Astrocyte (in vitro differentiated cells and primary cell): ENCODE measurements around the gene GPRASP3. TPM values are rescaled to one million over a fixed set of nuclear protein-coding genes. Genes with fewer than 3 reads are reported as not detected.

Source experiments
- DNase-seq: peaks from one replicate; pipeline ENCODE4 v3.0.0-alpha.2; 2010; ENCODE audit warnings: low read depth
- FAIRE-seq: peaks from 2 replicates; lab custom pipeline; 2011; peaks lifted over from hg19 to GRCh38; lab: Jason Lieb, UNC
- H2AFZ ChIP-seq: 2 replicates; pipeline ENCODE4 v1.6.0; 2012; ENCODE audit warnings: low read depth, low read length, inconsistent platforms
- H3K27ac ChIP-seq: 2 replicates; pipeline ENCODE4 v1.5.1; 2011; ENCODE audit warnings: low read depth, low read length, inconsistent platforms
- H3K27me3 ChIP-seq: 2 replicates; pipeline ENCODE4 v1.6.0; 2011; ENCODE audit warnings: low read length, inconsistent platforms; ENCODE audit not compliant: insufficient read depth
- H3K36me3 ChIP-seq: 2 replicates; pipeline ENCODE4 v1.5.1; 2011; ENCODE audit warnings: low read length, inconsistent platforms; ENCODE audit not compliant: insufficient read depth
- H3K4me1 ChIP-seq: 2 replicates; pipeline ENCODE4 v1.5.1; 2011; ENCODE audit warnings: low read length, inconsistent platforms; ENCODE audit not compliant: insufficient read depth
- H3K4me2 ChIP-seq: 2 replicates; pipeline ENCODE4 v1.6.0; 2012; ENCODE audit warnings: low read length, inconsistent platforms
- H3K4me3 ChIP-seq: 2 replicates; pipeline ENCODE4 v1.5.1; 2011; ENCODE audit warnings: low read depth, mild to moderate bottlenecking, low read length, inconsistent platforms; ENCODE audit not compliant: insufficient read depth
- H3K79me2 ChIP-seq: 2 replicates; pipeline ENCODE4 v1.6.0; 2012; ENCODE audit warnings: mild to moderate bottlenecking, low read length, inconsistent platforms; ENCODE audit not compliant: insufficient read depth
- H3K9ac ChIP-seq: 2 replicates; pipeline ENCODE4 v1.6.0; 2012; ENCODE audit warnings: mild to moderate bottlenecking, low read length, inconsistent platforms
- H3K9me3 ChIP-seq: 2 replicates; pipeline ENCODE4 v1.5.1; 2012; ENCODE audit warnings: low read depth, mild to moderate bottlenecking, low read length, inconsistent platforms; ENCODE audit not compliant: insufficient read depth
- H4K20me1 ChIP-seq: 2 replicates; pipeline ENCODE4 v1.6.0; 2012; ENCODE audit warnings: low read length, inconsistent platforms; ENCODE audit not compliant: insufficient read depth
- H3K27ac Mint-ChIP-seq: one replicate; pipeline ENCODE4 v1.8.0; 2021; ENCODE audit warnings: mild to moderate bottlenecking, mixed read lengths; ENCODE audit not compliant: unreplicated experiment
- H3K27me3 Mint-ChIP-seq: one replicate; pipeline ENCODE4 v1.8.0; 2021; ENCODE audit warnings: low read depth, mixed read lengths; ENCODE audit not compliant: unreplicated experiment
- H3K36me3 Mint-ChIP-seq: one replicate; pipeline ENCODE4 v1.8.0; 2021; ENCODE audit warnings: low read depth, mixed read lengths; ENCODE audit not compliant: unreplicated experiment
- H3K4me1 Mint-ChIP-seq: one replicate; pipeline ENCODE4 v1.8.0; 2021; ENCODE audit warnings: low read depth, mixed read lengths; ENCODE audit not compliant: unreplicated experiment
- H3K4me3 Mint-ChIP-seq: one replicate; pipeline ENCODE4 v1.8.0; 2021; ENCODE audit warnings: mild to moderate bottlenecking, moderate library complexity, mixed read lengths; ENCODE audit not compliant: unreplicated experiment
- H3K9me3 Mint-ChIP-seq: one replicate; pipeline ENCODE4 v1.8.0; 2021; ENCODE audit warnings: mild to moderate bottlenecking, mixed read lengths; ENCODE audit not compliant: unreplicated experiment
- CTCF ChIP-seq: IDR thresholded peaks from 2 replicates; pipeline ENCODE4 v1.5.1; 2011; ENCODE audit warnings: low read depth, mild to moderate bottlenecking, inconsistent platforms, low read length, moderate library complexity; ENCODE audit not compliant: insufficient read depth
- EZH2 ChIP-seq: IDR thresholded peaks from 2 replicates; pipeline ENCODE4 v1.6.1; 2012; ENCODE audit warnings: mild to moderate bottlenecking, low read length, inconsistent platforms; ENCODE audit not compliant: insufficient read depth
- total RNA-seq: library from RNA; stranded (reverse); gene quantifications from 2 replicates; pipeline ENCODE4 v1.2.1, GENCODE V29; 2021

The GPRASP3 gene
- total RNA-seq, 1 donor from 2014 or later: 8.0 TPM

DNA sequence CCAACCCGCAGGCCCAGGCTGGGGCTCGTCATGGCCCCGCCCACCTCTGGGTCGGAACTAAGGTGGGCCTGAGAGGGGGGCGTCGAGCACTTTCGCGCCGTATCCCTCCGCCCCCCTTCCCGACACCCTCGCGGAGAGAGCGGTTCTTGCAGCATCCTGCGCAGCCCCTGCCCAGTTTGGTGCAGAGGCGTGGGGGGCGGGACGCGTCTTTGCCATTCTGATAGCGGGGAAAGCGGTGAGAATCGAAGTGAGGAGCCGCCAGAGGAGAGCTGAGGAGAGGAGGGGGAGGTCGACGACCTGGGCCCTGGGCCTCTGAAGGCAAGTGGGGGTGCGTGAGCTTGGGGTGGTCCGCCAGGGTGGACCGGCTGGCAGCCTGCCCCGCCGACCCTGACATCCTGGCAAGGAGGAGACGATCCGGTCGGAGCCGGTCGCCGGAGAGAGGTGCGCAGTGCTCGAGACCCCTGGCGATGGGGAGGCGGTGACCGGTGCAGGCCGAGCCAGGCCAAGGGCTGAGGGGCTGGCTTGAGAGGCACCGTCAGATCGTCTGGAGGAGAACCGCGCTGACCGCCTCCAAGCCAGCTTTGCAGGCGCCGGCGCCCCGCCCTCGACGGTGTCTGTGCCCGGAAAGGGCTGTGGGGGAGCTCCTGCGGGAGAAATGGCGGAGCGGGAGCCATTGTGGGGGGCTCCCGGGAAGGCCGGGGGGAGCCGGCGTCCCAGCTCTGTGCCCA, 25.5 kb downstream of the GPRASP3 start:
- Mint-ChIP-seq H3K27me3 (no peaks in the 10 kb centered on the region), H3K4me1 (no peaks in the 10 kb centered on the region), H3K27ac (no peak overlapping the region), H3K36me3 (no peaks in the 10 kb centered on the region), H3K4me3 (peak overlapping the region; percentile 83), H3K9me3 (no peaks in the 10 kb centered on the region)
- Histone ChIP-seq H3K79me2 (no peaks in the 10 kb centered on the region), H3K4me2 (peak overlapping the region; percentile 88), H3K27ac (no peak overlapping the region), H2AFZ (peak overlapping the region; percentile 66), H3K4me1 (no peaks in the 10 kb centered on the region), H4K20me1 (no peaks in the 10 kb centered on the region), H3K9me3 (no peaks in the 10 kb centered on the region), H3K27me3 (no peaks in the 10 kb centered on the region), H3K4me3 (peak overlapping the region; percentile 67), H3K36me3 (no peaks in the 10 kb centered on the region), H3K9ac (peak overlapping the region; percentile 77)
- DNase-seq (no peak), FAIRE-seq (no peak)
- TF ChIP-seq EZH2 (no peak), CTCF (no peak)

GRCh38 chrX:102765217-102765616, 44.7 kb downstream of the GPRASP3 start:
- Histone ChIP-seq H3K27ac (no peak overlapping the region), H3K9ac (peak overlapping the region; percentile 18), H3K79me2 (peaks cover 12% of the 10 kb centered on the region), H3K9me3 (no peaks in the 10 kb centered on the region), H3K36me3 (no peaks in the 10 kb centered on the region), H4K20me1 (no peaks in the 10 kb centered on the region), H3K27me3 (no peaks in the 10 kb centered on the region), H3K4me1 (peaks cover 13% of the 10 kb centered on the region), H3K4me3 (no peak overlapping the region), H2AFZ (no peak overlapping the region), H3K4me2 (peak overlapping the region; percentile 39)
- TF ChIP-seq CTCF: no peak
- TF ChIP-seq EZH2: no peak
- Mint-ChIP-seq H3K4me1 (peaks cover 2% of the 10 kb centered on the region), H3K9me3 (no peaks in the 10 kb centered on the region), H3K27me3 (no peaks in the 10 kb centered on the region), H3K27ac (no peak overlapping the region), H3K4me3 (no peak overlapping the region), H3K36me3 (no peaks in the 10 kb centered on the region)
- DNase-seq: peak; percentile 65
- peak; percentile 86 for FAIRE-seq

DNA sequence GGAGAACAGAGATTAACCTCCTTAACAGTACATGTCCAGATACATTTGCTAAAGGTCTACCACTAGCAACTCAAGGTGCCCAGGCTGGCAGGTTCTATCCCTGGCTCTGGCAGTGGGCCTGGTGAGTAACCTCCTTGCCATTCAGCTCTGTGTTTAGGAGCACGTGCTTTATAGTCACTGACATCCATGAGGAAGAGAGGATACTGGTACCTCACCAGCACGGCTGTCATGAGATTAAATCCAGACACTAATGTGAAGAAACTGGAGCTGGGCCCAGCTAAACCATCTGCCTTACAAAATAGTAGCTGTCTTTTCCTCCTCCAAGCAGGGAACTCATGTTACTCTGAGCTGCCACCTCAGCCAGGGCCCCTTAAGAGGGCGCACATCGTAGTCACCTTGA, 45.3 kb downstream of the GPRASP3 start:
- no peaks in the 10 kb centered on the region for H3K27me3 Mint-ChIP-seq
- DNase-seq (peak; percentile 35), FAIRE-seq (peak; percentile 39)
- H3K27ac ChIP-seq: no peak overlapping the region
- peaks cover 18% of the 10 kb centered on the region for H3K79me2 ChIP-seq
- no peaks in the 10 kb centered on the region for H3K36me3 Mint-ChIP-seq
- H4K20me1 ChIP-seq: no peaks in the 10 kb centered on the region
- no peaks in the 10 kb centered on the region for H3K9me3 ChIP-seq
- H3K4me1 Mint-ChIP-seq: peaks cover 2% of the 10 kb centered on the region
- H2AFZ ChIP-seq: no peak overlapping the region
- peaks cover 13% of the 10 kb centered on the region for H3K4me1 ChIP-seq
- H3K4me3 Mint-ChIP-seq: no peak overlapping the region
- no peak overlapping the region for H3K4me3 ChIP-seq
- H3K27ac Mint-ChIP-seq: no peak overlapping the region
- no peaks in the 10 kb centered on the region for H3K27me3 ChIP-seq
- H3K9me3 Mint-ChIP-seq: no peaks in the 10 kb centered on the region
- peak overlapping the region; percentile 18 for H3K9ac ChIP-seq
- H3K4me2 ChIP-seq: no peak overlapping the region
- no peak for TF ChIP-seq EZH2
- no peak for TF ChIP-seq CTCF
- no peaks in the 10 kb centered on the region for H3K36me3 ChIP-seq
